ENCODE data around the gene SLC2A6.
A peak's percentile ranks its signal among the peaks of the same experiment; 100 is the strongest.

SLC2A6 gene

GRCh38 chr9:133478851-133479711 lies at the start of gene SLC2A6:
Gene SLC2A6, minus strand, starts transcription at chr9:133479099. Its CDS starts 40 bp downstream, at chr9:133479059.
- peak; percentile 71 to 74 for DNase-seq

GRCh38 chr9:133528001-133528875 lies 49.3 kb upstream of the SLC2A6 start:
- no peak for DNase-seq

- DNase-seq: no peak
These were observed 48.6 kb upstream of the SLC2A6 start for GRCh38 chr9:133527444-133527920.

- DNase-seq: no peak
These were observed 47.9 kb upstream of the SLC2A6 start for GRCh38 chr9:133526721-133527321.

GRCh38 chr9:133525677-133526076 lies 46.8 kb upstream of the SLC2A6 start:
- no peak for DNase-seq

GRCh38 chr9:133524679-133525228 lies 45.9 kb upstream of the SLC2A6 start, which contains the start of gene MYMK:
Gene MYMK, minus strand, starts transcription at chr9:133524959. Its CDS starts 115 bp downstream, at chr9:133524844.
- no peak for DNase-seq

GRCh38 chr9:133524146-133524545 lies 45.2 kb upstream of the SLC2A6 start:
- DNase-seq: no peak

GRCh38 chr9:133523106-133523505 lies 44.2 kb upstream of the SLC2A6 start:
- DNase-seq: no peak

GRCh38 chr9:133522073-133522910 lies 43.4 kb upstream of the SLC2A6 start:
- DNase-seq: no peak

GRCh38 chr9:133521122-133522072 lies 42.5 kb upstream of the SLC2A6 start:
- no peak for DNase-seq

- no peak for DNase-seq
These were observed 41.4 kb upstream of the SLC2A6 start for GRCh38 chr9:133520121-133520835.

- DNase-seq: no peak
These were observed 40.8 kb upstream of the SLC2A6 start for GRCh38 chr9:133519693-133520092.

GRCh38 chr9:133518706-133519449 lies 40.0 kb upstream of the SLC2A6 start:
- DNase-seq: no peak

GRCh38 chr9:133518200-133518599 lies 39.3 kb upstream of the SLC2A6 start:
- no peak for DNase-seq

- DNase-seq: no peak
These were observed 38.8 kb upstream of the SLC2A6 start for GRCh38 chr9:133517711-133518110.

- DNase-seq: no peak
These were observed 38.1 kb upstream of the SLC2A6 start for GRCh38 chr9:133516961-133517350.

- no peak for DNase-seq
These were observed 37.5 kb upstream of the SLC2A6 start for GRCh38 chr9:133516256-133516960.

GRCh38 chr9:133515615-133516255 lies 36.8 kb upstream of the SLC2A6 start:
- no peak for DNase-seq

Measured in stimulated activated CD4-positive, alpha-beta T cell treated with anti-CD3 and anti-CD28 coated beads, Interleukin-2, amount 100 ng/mL, for 48 hours (primary cell).